ENCODE results near the gene NMNAT1.
A peak's percentile ranks its signal among the peaks of the same experiment; 100 is the strongest.

The NMNAT1 gene

DNA sequence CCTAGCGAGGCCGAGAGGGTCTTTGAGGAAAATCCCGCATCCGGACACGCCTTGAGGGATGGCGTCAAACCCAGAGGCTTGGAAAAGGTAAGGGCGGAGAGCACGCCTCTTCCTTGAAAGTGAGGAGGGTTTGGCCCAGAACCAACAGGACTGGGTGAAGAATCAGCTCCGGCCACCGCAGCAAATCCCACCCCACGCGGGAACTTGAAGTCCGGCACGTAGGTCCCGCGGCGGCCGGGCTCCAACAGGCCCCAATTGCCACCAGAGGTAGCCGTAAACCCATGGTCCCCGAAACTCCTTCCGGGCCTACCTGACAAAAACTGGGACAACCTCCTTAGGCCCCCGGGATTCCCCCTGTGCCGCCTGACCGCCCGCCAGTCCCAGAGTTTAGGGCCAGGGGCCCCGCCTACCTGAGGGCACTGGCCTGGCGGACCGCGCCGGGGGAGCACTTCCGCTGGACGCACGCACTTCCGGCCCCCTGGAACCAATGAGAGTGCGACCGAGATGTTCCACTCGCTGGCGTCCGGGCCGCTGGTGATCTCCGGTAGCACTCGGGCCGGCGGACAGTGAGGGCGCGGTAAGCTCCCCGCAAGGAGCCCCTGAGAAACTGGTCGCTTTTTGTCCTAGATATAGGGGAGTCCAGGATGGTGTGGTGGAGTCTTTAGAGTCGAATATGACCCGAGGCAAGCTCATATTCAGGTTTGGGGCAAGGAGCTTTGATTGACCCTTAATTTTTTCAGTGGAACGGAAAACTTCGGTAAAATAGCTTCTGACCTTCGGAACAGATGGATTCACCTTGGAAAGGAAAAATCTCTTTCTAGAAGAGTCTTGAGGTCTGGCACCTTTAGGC is at the start of gene NMNAT1, which contains the start of gene LZIC:
Gene NMNAT1, plus strand, starts transcription at position 537 of the 850 bp plus-strand sequence. CDS start 28,599 bp downstream, outside the sequence.
Gene LZIC, minus strand, starts transcription at position 453 of the 850 bp plus-strand sequence. CDS start 6,772 bp downstream, outside the sequence.
- peak within 1 kb of the TSS; percentile 79 for H3K4me3 ChIP-seq (replicated peaks; ENCODE audit: low read depth, low read length)
- DNase-seq (ENCODE audit: extremely low read depth, low read depth), result peak; percentile 77
- TF ChIP-seq, protein P1, sequence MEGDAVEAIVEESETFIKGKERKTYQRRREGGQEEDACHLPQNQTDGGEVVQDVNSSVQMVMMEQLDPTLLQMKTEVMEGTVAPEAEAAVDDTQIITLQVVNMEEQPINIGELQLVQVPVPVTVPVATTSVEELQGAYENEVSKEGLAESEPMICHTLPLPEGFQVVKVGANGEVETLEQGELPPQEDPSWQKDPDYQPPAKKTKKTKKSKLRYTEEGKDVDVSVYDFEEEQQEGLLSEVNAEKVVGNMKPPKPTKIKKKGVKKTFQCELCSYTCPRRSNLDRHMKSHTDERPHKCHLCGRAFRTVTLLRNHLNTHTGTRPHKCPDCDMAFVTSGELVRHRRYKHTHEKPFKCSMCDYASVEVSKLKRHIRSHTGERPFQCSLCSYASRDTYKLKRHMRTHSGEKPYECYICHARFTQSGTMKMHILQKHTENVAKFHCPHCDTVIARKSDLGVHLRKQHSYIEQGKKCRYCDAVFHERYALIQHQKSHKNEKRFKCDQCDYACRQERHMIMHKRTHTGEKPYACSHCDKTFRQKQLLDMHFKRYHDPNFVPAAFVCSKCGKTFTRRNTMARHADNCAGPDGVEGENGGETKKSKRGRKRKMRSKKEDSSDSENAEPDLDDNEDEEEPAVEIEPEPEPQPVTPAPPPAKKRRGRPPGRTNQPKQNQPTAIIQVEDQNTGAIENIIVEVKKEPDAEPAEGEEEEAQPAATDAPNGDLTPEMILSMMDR (IDR thresholded peaks at IDR 0.05; ENCODE audit: low read depth, low read length, missing control alignments), result no peak

DNA sequence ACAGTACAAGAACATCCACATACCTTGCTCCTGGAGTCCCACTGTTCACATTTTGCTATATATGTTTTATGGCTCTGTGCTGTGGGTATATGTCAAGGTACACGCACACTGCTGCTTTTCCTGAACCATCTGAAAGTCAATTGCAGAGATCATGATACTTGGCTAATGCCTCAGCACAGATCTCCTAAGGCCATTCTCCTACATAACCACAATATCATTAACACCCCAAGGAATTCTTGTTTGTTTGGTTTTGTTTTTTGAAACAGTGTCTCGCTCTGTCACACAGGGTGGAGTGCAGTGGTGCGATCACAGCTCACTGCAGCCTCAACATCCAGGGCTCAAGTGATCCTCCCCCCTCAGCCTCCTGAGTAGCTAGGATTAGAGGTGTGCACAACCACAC is 49.2 kb upstream of the NMNAT1 start:
- no peak for DNase-seq (ENCODE audit: extremely low read depth, low read depth)
- TF ChIP-seq, protein P1 (IDR thresholded peaks at IDR 0.05; ENCODE audit: low read depth, low read length, missing control alignments), result no peak
- H3K4me3 ChIP-seq (replicated peaks; ENCODE audit: low read depth, low read length), result no peak overlapping the region

DNA sequence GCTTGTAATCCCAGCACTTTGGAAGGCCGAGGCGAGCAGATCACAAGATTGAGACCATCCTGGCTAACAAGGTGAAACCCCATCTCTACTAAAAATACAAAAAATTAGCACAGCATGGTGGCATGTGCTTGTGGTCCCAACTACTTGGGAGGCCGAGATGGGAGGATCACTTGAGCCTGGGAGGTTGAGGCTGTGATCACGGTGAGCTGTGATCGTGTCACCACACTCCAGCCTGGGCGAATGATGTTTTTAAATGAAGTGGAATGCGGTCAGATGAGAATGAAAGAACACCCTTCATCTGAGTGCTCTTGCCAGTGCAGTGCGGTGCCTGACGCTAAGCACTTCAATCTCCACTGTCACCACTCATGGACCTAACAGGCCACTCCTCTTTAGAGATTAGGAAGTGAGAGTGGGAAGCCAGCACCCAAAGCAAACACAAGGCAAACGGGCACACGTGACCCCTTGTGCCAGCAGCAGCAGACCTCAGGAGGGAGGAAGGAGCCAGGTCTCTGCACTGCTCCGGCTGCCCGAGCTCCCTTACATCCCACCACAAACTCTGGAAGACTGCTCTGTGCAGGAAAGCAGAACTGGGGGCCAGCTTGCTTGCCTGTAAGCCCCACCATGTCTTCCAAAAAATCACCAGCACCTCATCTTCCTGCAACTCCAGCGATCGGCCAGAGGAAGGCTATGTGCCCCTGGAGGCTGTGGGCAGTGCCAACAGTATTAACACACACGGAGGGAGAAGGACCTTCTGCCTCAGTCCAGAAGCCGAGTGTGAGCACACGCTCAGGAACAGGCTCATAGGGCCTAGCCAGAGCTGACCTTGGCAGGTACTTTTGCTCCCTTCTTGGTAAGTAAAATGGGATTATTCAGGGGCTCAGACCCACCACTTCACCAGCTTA is 42.9 kb upstream of the NMNAT1 start:
- TF ChIP-seq, protein P1 (IDR thresholded peaks at IDR 0.05; ENCODE audit: low read depth, low read length, missing control alignments), result no peak
- DNase-seq (ENCODE audit: extremely low read depth, low read depth), result no peak
- H3K4me3 ChIP-seq (replicated peaks; ENCODE audit: low read depth, low read length), result no peak overlapping the region

DNA sequence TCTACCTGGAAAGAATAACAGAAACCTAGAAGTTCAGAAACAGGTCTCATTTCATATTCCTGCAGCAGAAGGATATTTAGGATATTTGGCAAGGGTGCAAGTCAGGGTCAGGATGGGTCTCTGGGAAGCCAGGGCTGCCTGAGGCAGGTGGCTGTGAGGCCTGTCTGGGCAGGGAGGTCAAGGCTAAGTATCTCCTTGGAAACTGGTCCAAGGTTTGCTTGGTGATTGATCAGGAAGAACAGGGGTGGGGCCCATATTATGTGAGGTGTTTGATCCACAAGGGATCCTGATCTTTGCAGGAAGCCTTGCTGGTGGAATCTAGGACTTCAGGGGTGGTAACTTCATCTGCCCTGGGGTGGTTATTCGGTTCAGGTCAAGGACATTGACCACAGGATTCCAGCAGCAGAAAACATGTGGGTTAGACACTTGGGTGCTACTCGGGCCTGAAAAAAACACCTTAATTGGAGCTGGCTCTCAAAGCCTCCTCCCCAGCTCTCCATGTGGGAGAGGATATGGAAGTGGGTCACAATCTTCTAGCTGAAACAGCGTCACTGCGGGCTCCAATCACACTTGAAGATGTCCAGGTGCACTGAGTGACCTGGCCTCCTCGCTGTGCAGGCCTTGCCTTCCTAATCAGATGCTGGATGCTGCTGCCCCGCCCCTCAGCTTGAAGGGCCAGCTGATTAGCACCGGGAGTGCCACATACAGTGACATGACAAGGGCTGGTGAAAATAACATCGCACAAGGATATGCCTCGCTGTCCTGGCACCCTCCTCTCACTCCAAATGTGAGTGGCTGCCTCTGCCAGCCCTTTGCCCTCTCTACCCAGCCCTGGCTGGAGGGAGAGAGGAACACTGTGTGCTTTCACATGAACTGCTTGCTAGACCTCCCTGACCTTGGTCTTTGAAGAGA is 41.9 kb upstream of the NMNAT1 start:
- H3K4me3 ChIP-seq (replicated peaks; ENCODE audit: low read depth, low read length), result no peak overlapping the region
- TF ChIP-seq, protein P1 (IDR thresholded peaks at IDR 0.05; ENCODE audit: low read depth, low read length, missing control alignments), result no peak
- no peak for DNase-seq (ENCODE audit: extremely low read depth, low read depth)

DNA sequence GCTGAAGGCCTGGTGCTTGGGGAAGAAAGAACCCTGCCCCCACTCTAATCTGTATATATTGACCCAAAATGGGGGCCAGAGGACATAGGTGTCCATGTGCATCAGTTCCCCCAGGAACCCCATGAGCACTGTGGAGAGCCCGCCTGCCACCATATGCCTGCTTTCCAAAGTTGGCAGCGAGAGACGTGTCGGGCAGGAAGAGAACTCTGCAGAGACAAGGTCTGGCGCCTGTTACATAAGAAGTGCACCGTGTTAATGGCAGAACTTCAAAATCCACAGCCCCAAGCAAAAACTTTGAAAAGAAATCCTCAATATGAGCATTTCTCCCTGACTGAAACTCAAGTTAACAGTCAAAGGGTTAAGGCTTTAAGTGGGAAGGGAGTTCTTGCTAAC is 41.2 kb upstream of the NMNAT1 start:
- DNase-seq (ENCODE audit: extremely low read depth, low read depth), result no peak
- TF ChIP-seq, protein P1 (IDR thresholded peaks at IDR 0.05; ENCODE audit: low read depth, low read length, missing control alignments), result no peak
- no peak overlapping the region for H3K4me3 ChIP-seq (replicated peaks; ENCODE audit: low read depth, low read length)
